Measurements from ENCODE around the gene IQSEC1.

DNA sequence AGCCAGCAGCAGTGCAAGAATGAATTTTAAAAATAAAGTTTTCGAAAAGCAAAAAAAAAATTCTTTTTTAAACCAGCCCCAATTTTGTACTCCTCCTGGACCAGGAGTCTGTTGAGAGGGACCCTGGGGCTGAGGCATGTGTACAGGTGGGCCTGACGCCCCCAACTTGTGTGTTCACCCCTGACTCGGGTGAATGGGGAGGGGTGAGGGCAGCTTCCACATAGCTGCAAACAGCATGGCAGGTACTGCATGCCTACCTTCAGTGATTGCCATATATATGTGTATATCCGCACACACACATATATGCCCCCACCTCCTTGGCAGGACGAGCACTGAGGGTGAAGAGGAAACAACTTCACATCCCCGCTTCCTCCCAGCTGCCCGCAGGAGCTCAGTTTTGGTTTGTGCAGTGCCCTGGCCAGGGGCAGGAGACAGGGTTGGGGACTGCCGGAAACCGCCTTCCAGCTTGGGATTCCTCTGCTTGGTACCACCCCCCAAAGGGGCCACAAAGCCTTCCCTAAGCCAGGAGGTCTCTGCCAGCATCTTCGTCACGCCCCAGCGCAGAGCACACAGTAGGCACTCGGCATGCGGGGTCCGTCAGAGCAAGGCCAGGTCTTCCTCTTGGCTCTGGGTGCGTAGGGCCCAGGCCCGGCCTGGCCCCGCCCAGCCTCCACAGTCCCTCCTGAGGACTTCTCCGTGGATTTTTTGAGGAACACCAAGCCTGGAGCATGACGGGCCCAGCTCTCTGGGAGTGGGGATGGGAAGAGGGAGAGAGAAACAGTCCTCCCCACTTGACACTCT lies 170.0 kb downstream of the IQSEC1 start:
- TF ChIP-seq, protein P1, sequence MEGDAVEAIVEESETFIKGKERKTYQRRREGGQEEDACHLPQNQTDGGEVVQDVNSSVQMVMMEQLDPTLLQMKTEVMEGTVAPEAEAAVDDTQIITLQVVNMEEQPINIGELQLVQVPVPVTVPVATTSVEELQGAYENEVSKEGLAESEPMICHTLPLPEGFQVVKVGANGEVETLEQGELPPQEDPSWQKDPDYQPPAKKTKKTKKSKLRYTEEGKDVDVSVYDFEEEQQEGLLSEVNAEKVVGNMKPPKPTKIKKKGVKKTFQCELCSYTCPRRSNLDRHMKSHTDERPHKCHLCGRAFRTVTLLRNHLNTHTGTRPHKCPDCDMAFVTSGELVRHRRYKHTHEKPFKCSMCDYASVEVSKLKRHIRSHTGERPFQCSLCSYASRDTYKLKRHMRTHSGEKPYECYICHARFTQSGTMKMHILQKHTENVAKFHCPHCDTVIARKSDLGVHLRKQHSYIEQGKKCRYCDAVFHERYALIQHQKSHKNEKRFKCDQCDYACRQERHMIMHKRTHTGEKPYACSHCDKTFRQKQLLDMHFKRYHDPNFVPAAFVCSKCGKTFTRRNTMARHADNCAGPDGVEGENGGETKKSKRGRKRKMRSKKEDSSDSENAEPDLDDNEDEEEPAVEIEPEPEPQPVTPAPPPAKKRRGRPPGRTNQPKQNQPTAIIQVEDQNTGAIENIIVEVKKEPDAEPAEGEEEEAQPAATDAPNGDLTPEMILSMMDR (IDR thresholded peaks at IDR 0.05): no peak
- no peak for TF ChIP-seq POLR2AphosphoS5 (IDR thresholded peaks at IDR 0.05)

Measured in breast epithelium (tissue), 3 donors.